ENCODE data around the gene RTN4R. TPM values are rescaled to one million over a fixed set of nuclear protein-coding genes. Genes with fewer than 3 reads are reported as not detected.

Gene RTN4R
- total and polyA plus RNA-seq, 2 experiments from 2014 or later, result 10.6 to 38.4 TPM

DNA sequence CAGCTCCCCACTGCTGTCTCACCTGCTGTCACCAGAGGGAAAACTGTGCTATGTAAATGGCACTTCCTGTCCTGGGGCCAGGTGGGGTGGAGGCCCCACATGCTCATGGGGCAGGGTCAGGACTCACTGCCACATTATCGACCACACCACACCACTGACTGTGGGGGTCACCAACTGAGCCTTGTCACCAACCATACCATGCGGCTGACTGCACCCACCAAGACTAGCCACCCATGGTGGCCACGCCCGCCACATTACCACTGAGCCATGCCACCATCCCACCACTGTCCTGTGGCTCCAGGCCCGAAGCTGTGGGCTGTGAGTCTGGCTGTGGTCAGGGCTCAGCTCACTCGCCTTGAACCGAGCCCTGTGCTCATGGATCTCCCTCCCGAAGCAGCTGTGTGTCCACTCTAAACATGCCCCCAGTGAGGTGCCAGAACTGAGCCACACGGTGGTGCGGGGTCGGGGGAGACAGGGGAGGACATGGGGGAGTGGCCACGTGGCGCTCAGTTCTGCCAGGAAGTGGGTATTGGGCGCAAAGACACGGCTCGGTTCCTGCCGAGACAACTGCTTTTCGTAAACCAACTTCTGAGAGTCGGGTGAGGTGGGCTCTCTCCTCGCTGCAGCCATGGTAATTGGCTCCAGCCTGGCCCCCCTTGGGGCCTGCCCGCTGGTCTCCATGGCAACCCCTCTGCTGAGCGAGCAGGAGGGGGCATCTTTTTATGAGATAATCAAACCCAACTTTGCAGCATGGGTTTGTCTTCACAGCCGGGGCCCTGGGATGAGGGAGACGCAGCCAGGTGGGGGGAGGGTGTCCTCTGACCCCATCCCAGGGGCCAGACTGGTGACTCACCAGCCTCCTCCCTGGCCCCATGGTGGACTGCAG, 23.2 kb downstream of the RTN4R start:
- no peaks in the 10 kb centered on the region for H3K9me2 ChIP-seq (ENCODE audit: insufficient read depth)
- H3K27me3 ChIP-seq (ENCODE audit: insufficient read depth), result no peaks in the 10 kb centered on the region
- 0 out of 2 replicates have a peak, but pooled peaks cover 4% of the 10 kb centered on the region for H3K79me2 ChIP-seq (replicated peaks; ENCODE audit: insufficient read depth)
- no peaks in the 10 kb centered on the region for H3F3A ChIP-seq (replicated peaks; ENCODE audit: low read depth)
- H3K36me3 Mint-ChIP-seq (ENCODE audit: low read depth), result no peaks in the 10 kb centered on the region; the same call in 2 of the 3 replicates
- ATAC-seq (no peak), DNase-seq (ENCODE audit: low spot score) (no peak)
- H3K36me3 ChIP-seq (ENCODE audit: insufficient read depth), result no peaks in the 10 kb centered on the region
- H4K20me1 ChIP-seq (replicated peaks; ENCODE audit: insufficient read depth), result no peaks in the 10 kb centered on the region; the same call in 1 of the 2 replicates
- H2AFZ ChIP-seq, result no peak overlapping the region
- H3K9me3 Mint-ChIP-seq, result no peaks in the 10 kb centered on the region; the same call in 2 of the 3 replicates
- no peak overlapping the region; the same call in 2 of the 3 replicates for H3K4me3 Mint-ChIP-seq
- peaks cover 32% of the 10 kb centered on the region for H3K4me1 Mint-ChIP-seq
- H3K27me3 Mint-ChIP-seq (ENCODE audit: insufficient read depth, low read depth, poor library complexity), result peaks cover 10% of the 10 kb centered on the region
- H3K27ac Mint-ChIP-seq, result peak overlapping the region; percentile 89
- TF ChIP-seq, protein P1, sequence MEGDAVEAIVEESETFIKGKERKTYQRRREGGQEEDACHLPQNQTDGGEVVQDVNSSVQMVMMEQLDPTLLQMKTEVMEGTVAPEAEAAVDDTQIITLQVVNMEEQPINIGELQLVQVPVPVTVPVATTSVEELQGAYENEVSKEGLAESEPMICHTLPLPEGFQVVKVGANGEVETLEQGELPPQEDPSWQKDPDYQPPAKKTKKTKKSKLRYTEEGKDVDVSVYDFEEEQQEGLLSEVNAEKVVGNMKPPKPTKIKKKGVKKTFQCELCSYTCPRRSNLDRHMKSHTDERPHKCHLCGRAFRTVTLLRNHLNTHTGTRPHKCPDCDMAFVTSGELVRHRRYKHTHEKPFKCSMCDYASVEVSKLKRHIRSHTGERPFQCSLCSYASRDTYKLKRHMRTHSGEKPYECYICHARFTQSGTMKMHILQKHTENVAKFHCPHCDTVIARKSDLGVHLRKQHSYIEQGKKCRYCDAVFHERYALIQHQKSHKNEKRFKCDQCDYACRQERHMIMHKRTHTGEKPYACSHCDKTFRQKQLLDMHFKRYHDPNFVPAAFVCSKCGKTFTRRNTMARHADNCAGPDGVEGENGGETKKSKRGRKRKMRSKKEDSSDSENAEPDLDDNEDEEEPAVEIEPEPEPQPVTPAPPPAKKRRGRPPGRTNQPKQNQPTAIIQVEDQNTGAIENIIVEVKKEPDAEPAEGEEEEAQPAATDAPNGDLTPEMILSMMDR (conservative IDR thresholded peaks at IDR 0.05; ENCODE audit: low read depth in 2 of 2), result no peak
- TF ChIP-seq POLR2AphosphoS5 (IDR thresholded peaks at IDR 0.05; ENCODE audit: low read depth) (no peak), EZH2 (IDR thresholded peaks at IDR 0.05; ENCODE audit: low read depth, unreplicated experiment) (no peak), ZNF331 (CRISPR knock-in tag; IDR thresholded peaks at IDR 0.05; ENCODE audit: low read depth) (no peak), JUNB (IDR thresholded peaks at IDR 0.05; ENCODE audit: unreplicated experiment) (no peak), NANOG (IDR thresholded peaks at IDR 0.05; ENCODE audit: borderline replicate concordance) (no peak)
- TF ChIP-seq, protein P2, sequence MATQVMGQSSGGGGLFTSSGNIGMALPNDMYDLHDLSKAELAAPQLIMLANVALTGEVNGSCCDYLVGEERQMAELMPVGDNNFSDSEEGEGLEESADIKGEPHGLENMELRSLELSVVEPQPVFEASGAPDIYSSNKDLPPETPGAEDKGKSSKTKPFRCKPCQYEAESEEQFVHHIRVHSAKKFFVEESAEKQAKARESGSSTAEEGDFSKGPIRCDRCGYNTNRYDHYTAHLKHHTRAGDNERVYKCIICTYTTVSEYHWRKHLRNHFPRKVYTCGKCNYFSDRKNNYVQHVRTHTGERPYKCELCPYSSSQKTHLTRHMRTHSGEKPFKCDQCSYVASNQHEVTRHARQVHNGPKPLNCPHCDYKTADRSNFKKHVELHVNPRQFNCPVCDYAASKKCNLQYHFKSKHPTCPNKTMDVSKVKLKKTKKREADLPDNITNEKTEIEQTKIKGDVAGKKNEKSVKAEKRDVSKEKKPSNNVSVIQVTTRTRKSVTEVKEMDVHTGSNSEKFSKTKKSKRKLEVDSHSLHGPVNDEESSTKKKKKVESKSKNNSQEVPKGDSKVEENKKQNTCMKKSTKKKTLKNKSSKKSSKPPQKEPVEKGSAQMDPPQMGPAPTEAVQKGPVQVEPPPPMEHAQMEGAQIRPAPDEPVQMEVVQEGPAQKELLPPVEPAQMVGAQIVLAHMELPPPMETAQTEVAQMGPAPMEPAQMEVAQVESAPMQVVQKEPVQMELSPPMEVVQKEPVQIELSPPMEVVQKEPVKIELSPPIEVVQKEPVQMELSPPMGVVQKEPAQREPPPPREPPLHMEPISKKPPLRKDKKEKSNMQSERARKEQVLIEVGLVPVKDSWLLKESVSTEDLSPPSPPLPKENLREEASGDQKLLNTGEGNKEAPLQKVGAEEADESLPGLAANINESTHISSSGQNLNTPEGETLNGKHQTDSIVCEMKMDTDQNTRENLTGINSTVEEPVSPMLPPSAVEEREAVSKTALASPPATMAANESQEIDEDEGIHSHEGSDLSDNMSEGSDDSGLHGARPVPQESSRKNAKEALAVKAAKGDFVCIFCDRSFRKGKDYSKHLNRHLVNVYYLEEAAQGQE (IDR thresholded peaks at IDR 0.05; ENCODE audit: unreplicated experiment), result no peak
- H3K4me2 ChIP-seq, result no peak overlapping the region
- H3K27ac ChIP-seq (ENCODE audit: low read depth), result no peak overlapping the region
- H3K4me1 ChIP-seq (ENCODE audit: insufficient read depth), result peaks cover 8% of the 10 kb centered on the region
- no peak overlapping the region for H3K4me3 ChIP-seq

DNA sequence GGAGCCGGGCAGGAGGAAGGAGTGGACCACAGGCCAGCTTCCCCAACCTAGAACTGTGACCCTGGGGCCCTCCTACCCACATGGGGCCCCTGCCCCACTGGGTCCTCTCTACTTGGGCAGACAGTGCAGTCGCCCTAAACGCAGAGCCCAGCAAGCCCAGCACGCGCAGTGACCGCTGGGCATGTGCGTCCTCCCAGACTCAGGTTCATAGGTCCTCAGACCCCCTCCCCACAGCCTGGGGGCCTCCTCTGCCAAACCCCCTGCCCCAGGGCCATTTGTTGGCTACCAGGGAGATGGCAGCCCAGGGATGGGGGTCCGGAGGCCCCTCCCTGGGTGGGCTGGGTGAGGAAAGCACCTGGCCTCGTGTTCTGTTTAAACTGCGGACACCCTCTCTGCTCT, 23.9 kb downstream of the RTN4R start:
- H3K27me3 Mint-ChIP-seq (ENCODE audit: insufficient read depth, low read depth, poor library complexity), result peaks cover 10% of the 10 kb centered on the region
- Histone ChIP-seq H3K36me3 (ENCODE audit: insufficient read depth) (no peaks in the 10 kb centered on the region), H3K79me2 (replicated peaks; ENCODE audit: insufficient read depth) (0 out of 2 replicates have a peak, but pooled peaks cover 4% of the 10 kb centered on the region), H3F3A (replicated peaks; ENCODE audit: low read depth) (0 out of 2 replicates have a peak, but pooled peaks cover 4% of the 10 kb centered on the region), H4K20me1 (replicated peaks; ENCODE audit: insufficient read depth) (no peaks in the 10 kb centered on the region), H3K4me3 (no peak overlapping the region), H2AFZ (no peak overlapping the region), H3K27me3 (ENCODE audit: insufficient read depth) (no peaks in the 10 kb centered on the region), H3K4me1 (ENCODE audit: insufficient read depth) (peaks cover 8% of the 10 kb centered on the region), H3K27ac (ENCODE audit: low read depth) (no peak overlapping the region), H3K4me2 (no peak overlapping the region), H3K9me2 (ENCODE audit: insufficient read depth) (no peaks in the 10 kb centered on the region)
- ATAC-seq (no peak), DNase-seq (ENCODE audit: low spot score) (no peak)
- H3K4me1 Mint-ChIP-seq, result peaks cover 32% of the 10 kb centered on the region
- no peaks in the 10 kb centered on the region; the same call in 2 of the 3 replicates for H3K9me3 Mint-ChIP-seq
- H3K27ac Mint-ChIP-seq, result peak overlapping the region; percentile 89
- no peak overlapping the region; the same call in 2 of the 3 replicates for H3K4me3 Mint-ChIP-seq
- TF ChIP-seq JUNB (IDR thresholded peaks at IDR 0.05; ENCODE audit: unreplicated experiment), result no peak
- no peaks in the 10 kb centered on the region; the same call in 2 of the 3 replicates for H3K36me3 Mint-ChIP-seq (ENCODE audit: low read depth)
